ENCODE data around the gene C1QTNF3.
A peak's percentile ranks its signal among the peaks of the same experiment; 100 is the strongest.

The C1QTNF3 gene

GRCh38 chr5:34030048-34030447, 13.0 kb downstream of the C1QTNF3 start:
- Mint-ChIP-seq H3K4me1 (peaks cover 6% of the 10 kb centered on the region), H3K9me3 (no peaks in the 10 kb centered on the region), H3K36me3 (ENCODE audit: low read depth) (peaks cover 45% of the 10 kb centered on the region), H3K4me3 (no peak overlapping the region), H3K27me3 (ENCODE audit: low read depth) (no peaks in the 10 kb centered on the region), H3K27ac (peak overlapping the region; percentile 49 to 84 (median 79))
- no peak for TF ChIP-seq CTCF (IDR thresholded peaks at IDR 0.05; ENCODE audit: unreplicated experiment in 3 of 3)

- no peaks in the 10 kb centered on the region for H3K4me1 Mint-ChIP-seq
- no peaks in the 10 kb centered on the region for H3K9me3 Mint-ChIP-seq
- peak overlapping the region in 1 of 3 experiments; percentile 3 for H3K27ac Mint-ChIP-seq
- TF ChIP-seq CTCF (IDR thresholded peaks at IDR 0.05; ENCODE audit: unreplicated experiment in 3 of 3) = no peak
- peaks cover 41% of the 10 kb centered on the region for H3K36me3 Mint-ChIP-seq (ENCODE audit: low read depth)
- no peaks in the 10 kb centered on the region for H3K27me3 Mint-ChIP-seq (ENCODE audit: low read depth)
- H3K4me3 Mint-ChIP-seq = no peak overlapping the region
Observed at GRCh38 chr5:34028349-34028748, 14.7 kb downstream of the C1QTNF3 start.

GRCh38 chr5:34026089-34026761, 16.8 kb downstream of the C1QTNF3 start:
- H3K27ac Mint-ChIP-seq = peak overlapping the region in 1 of 3 experiments; percentile 77
- H3K4me1 Mint-ChIP-seq = no peaks in the 10 kb centered on the region
- H3K36me3 Mint-ChIP-seq (ENCODE audit: low read depth) = peaks cover 46% of the 10 kb centered on the region
- TF ChIP-seq CTCF (IDR thresholded peaks at IDR 0.05; ENCODE audit: unreplicated experiment in 3 of 3) = no peak
- H3K4me3 Mint-ChIP-seq = no peak overlapping the region
- no peaks in the 10 kb centered on the region for H3K9me3 Mint-ChIP-seq
- H3K27me3 Mint-ChIP-seq (ENCODE audit: low read depth) = no peaks in the 10 kb centered on the region

GRCh38 chr5:34022121-34022705, 20.8 kb downstream of the C1QTNF3 start:
- no peaks in the 10 kb centered on the region for H3K4me1 Mint-ChIP-seq
- no peak for TF ChIP-seq CTCF (IDR thresholded peaks at IDR 0.05; ENCODE audit: unreplicated experiment in 3 of 3)
- peaks cover 55% of the 10 kb centered on the region for H3K36me3 Mint-ChIP-seq (ENCODE audit: low read depth)
- H3K27ac Mint-ChIP-seq = no peak overlapping the region
- H3K27me3 Mint-ChIP-seq (ENCODE audit: low read depth) = no peaks in the 10 kb centered on the region
- H3K9me3 Mint-ChIP-seq = no peaks in the 10 kb centered on the region
- no peak overlapping the region for H3K4me3 Mint-ChIP-seq

DNA sequence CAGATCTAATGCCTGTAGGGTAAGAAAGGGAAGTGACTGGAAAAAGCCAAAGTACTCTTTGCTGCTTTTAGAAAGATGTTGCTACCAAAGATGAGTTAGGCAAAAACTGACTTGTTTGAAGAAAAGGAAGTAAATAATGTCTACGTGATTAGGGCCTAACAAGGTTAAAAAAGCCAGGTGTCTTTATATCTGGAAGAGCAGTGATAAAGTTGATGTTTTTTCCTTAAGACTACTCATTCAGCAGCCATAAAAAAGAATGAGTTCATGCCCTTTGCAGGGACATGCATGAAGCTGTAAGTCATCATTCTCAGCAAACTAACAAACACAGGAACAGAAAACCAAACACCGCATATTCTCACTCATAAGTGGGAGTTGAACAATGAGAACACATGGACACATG, 21.7 kb downstream of the C1QTNF3 start:
- H3K36me3 Mint-ChIP-seq (ENCODE audit: low read depth) = peaks cover 56% of the 10 kb centered on the region
- H3K9me3 Mint-ChIP-seq = no peaks in the 10 kb centered on the region
- no peak overlapping the region for H3K27ac Mint-ChIP-seq
- no peak for TF ChIP-seq CTCF (IDR thresholded peaks at IDR 0.05; ENCODE audit: unreplicated experiment in 3 of 3)
- H3K27me3 Mint-ChIP-seq (ENCODE audit: low read depth) = no peaks in the 10 kb centered on the region
- no peak overlapping the region for H3K4me3 Mint-ChIP-seq
- H3K4me1 Mint-ChIP-seq = no peaks in the 10 kb centered on the region

GRCh38 chr5:34020726-34021125, 22.3 kb downstream of the C1QTNF3 start:
- Mint-ChIP-seq H3K36me3 (ENCODE audit: low read depth) (peaks cover 50% of the 10 kb centered on the region), H3K27ac (peak overlapping the region in 1 of 3 experiments; percentile 71), H3K27me3 (ENCODE audit: low read depth) (no peaks in the 10 kb centered on the region), H3K4me1 (no peaks in the 10 kb centered on the region), H3K4me3 (no peak overlapping the region), H3K9me3 (no peaks in the 10 kb centered on the region)
- no peak for TF ChIP-seq CTCF (IDR thresholded peaks at IDR 0.05; ENCODE audit: unreplicated experiment in 3 of 3)
